HepG2 (cell line): Measurements from ENCODE around the gene APRT. TPM values are rescaled to one million over a fixed set of nuclear protein-coding genes. Genes with fewer than 3 reads are reported as not detected.

Source experiments
- CEBPG ChIP-seq: IDR thresholded peaks from 2 replicates; pipeline ENCODE4 v1.6.1; 2016
- FUBP1 ChIP-seq: sonication (generic); formaldehyde crosslinking; IDR thresholded peaks from 2 replicates; pipeline ENCODE4 v1.5.1; 2020; ENCODE audit warnings: missing genetic modification reagents, mild to moderate bottlenecking, borderline replicate concordance
- HDAC6 ChIP-seq: fragments of 200-600 bp; sonication (generic); IDR thresholded peaks from 2 replicates; pipeline ENCODE4 v1.7.0; 2017; ENCODE audit warnings: mild to moderate bottlenecking, antibody characterized with exemption, low read length, low read depth
- NR1H2 ChIP-seq: sonication (generic); formaldehyde crosslinking; IDR thresholded peaks from 2 replicates; pipeline ENCODE4 v1.8.1; 2022; ENCODE audit warnings: low read depth, missing genetic modification reagents, borderline replicate concordance
- SNAPC4 ChIP-seq: sonication (generic); formaldehyde crosslinking; IDR thresholded peaks from 2 replicates; pipeline ENCODE4 v1.4.0; 2020; ENCODE audit warnings: mild to moderate bottlenecking, missing genetic modification reagents
- SRSF4 ChIP-seq: fragments of 200-400 bp; formaldehyde crosslinking; IDR thresholded peaks from one replicate; pipeline ENCODE4 v1.6.1; 2018; ENCODE audit warnings: mild to moderate bottlenecking, low read depth, low read length, moderate library complexity; ENCODE audit not compliant: poor library complexity, severe bottlenecking
- TBX3 ChIP-seq: fragments of 450-650 bp; IDR thresholded peaks from 2 replicates; pipeline ENCODE4 v1.6.1; 2017; ENCODE audit warnings: antibody characterized with exemption, mild to moderate bottlenecking, inconsistent platforms, borderline replicate concordance
- ZFYVE20 ChIP-seq: sonication (generic); formaldehyde crosslinking; IDR thresholded peaks from 2 replicates; pipeline ENCODE4 v1.8.0; 2023; ENCODE audit warnings: low read depth, mild to moderate bottlenecking, moderate library complexity, missing genetic modification reagents, borderline replicate concordance
- ZNF33A ChIP-seq: sonication (generic); formaldehyde crosslinking; IDR thresholded peaks from 2 replicates; pipeline ENCODE4 v1.5.1; 2020; ENCODE audit warnings: missing genetic modification reagents, mild to moderate bottlenecking, moderate library complexity, borderline replicate concordance
- ZNF776 ChIP-seq: sonication (generic); formaldehyde crosslinking; IDR thresholded peaks from 2 replicates; pipeline ENCODE4 v1.4.0; 2020; ENCODE audit warnings: mild to moderate bottlenecking, missing genetic modification reagents
- polyA plus RNA-seq, 8 experiments: library from polyadenylated mRNA; depleted of rRNA in 3 of 8; stranded (reverse) in 7 of 8; unstranded in 1 of 8; fragments of >200 nt; fragmentation: Illumina TruSeq in 4 of 8; extraction: Trizol in 4 of 8; gene quantifications; 2 replicates each; pipeline versions ENCODE4 v1.2.1 to v1.2.3, GENCODE V29; 2011 to 2016; ENCODE audit warnings: low read depth in 4 of 8, missing spikeins in 1 of 8, mixed read lengths in 1 of 8; ENCODE audit not compliant: insufficient read depth in 1 of 8
- total RNA-seq, 5 experiments: library from RNA; depleted of rRNA; stranded (reverse); fragments of >200 nt; fragmentation: Illumina TruSeq; extraction: Trizol; gene quantifications; 2 replicates each; pipeline ENCODE4 v1.2.3, GENCODE V29; 2016; ENCODE audit warnings: low read depth in 1 of 5
- TF ChIP-seq, protein P1 (sequence below): sonication (generic); formaldehyde crosslinking; IDR thresholded peaks from 2 replicates; pipeline ENCODE4 v1.4.0; 2020; ENCODE audit warnings: missing genetic modification reagents
- TF ChIP-seq, protein P2 (sequence below), 2 experiments: sonication (generic) in 1 of 2; formaldehyde crosslinking in 1 of 2; IDR thresholded peaks; 2 replicates each; pipeline versions ENCODE4 v1.4.0 to v1.6.1; 2018 to 2020; ENCODE audit warnings: missing genetic modification reagents in 2 of 2, borderline replicate concordance in 1 of 2, low read depth in 1 of 2, mild to moderate bottlenecking in 1 of 2, missing biosample characterization in 1 of 2

APRT gene
- total and polyA plus RNA-seq, 2 of the 13 experiments (the other 11 are each of a cell fraction or from before 2014, with no cell fraction given) = 155 to 242 TPM

GRCh38 chr16:88811769-88812512 lies at the start of gene APRT (continued):
- TF ChIP-seq, protein P1, sequence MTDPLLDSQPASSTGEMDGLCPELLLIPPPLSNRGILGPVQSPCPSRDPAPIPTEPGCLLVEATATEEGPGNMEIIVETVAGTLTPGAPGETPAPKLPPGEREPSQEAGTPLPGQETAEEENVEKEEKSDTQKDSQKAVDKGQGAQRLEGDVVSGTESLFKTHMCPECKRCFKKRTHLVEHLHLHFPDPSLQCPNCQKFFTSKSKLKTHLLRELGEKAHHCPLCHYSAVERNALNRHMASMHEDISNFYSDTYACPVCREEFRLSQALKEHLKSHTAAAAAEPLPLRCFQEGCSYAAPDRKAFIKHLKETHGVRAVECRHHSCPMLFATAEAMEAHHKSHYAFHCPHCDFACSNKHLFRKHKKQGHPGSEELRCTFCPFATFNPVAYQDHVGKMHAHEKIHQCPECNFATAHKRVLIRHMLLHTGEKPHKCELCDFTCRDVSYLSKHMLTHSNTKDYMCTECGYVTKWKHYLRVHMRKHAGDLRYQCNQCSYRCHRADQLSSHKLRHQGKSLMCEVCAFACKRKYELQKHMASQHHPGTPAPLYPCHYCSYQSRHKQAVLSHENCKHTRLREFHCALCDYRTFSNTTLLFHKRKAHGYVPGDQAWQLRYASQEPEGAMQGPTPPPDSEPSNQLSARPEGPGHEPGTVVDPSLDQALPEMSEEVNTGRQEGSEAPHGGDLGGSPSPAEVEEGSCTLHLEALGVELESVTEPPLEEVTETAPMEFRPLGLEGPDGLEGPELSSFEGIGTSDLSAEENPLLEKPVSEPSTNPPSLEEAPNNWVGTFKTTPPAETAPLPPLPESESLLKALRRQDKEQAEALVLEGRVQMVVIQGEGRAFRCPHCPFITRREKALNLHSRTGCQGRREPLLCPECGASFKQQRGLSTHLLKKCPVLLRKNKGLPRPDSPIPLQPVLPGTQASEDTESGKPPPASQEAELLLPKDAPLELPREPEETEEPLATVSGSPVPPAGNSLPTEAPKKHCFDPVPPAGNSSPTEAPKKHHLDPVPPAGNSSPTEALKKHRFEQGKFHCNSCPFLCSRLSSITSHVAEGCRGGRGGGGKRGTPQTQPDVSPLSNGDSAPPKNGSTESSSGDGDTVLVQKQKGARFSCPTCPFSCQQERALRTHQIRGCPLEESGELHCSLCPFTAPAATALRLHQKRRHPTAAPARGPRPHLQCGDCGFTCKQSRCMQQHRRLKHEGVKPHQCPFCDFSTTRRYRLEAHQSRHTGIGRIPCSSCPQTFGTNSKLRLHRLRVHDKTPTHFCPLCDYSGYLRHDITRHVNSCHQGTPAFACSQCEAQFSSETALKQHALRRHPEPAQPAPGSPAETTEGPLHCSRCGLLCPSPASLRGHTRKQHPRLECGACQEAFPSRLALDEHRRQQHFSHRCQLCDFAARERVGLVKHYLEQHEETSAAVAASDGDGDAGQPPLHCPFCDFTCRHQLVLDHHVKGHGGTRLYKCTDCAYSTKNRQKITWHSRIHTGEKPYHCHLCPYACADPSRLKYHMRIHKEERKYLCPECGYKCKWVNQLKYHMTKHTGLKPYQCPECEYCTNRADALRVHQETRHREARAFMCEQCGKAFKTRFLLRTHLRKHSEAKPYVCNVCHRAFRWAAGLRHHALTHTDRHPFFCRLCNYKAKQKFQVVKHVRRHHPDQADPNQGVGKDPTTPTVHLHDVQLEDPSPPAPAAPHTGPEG (CRISPR knock-in tag) = peak; percentile 74; the same call in 1 of the 2 replicates
- TF ChIP-seq NR1H2 (CRISPR knock-in tag) (peak; percentile 74), HDAC6 (no peak), FUBP1 (peak; percentile 10; the same call in 1 of the 2 replicates), TBX3 (no peak), ZFYVE20 (CRISPR knock-in tag) (no peak; the same call in 1 of the 2 replicates), ZNF33A (no peak), SNAPC4 (no peak), CEBPG (no peak), SRSF4 (no peak), ZNF776 (CRISPR knock-in tag) (peak; percentile 90)
- TF ChIP-seq, protein P2, sequence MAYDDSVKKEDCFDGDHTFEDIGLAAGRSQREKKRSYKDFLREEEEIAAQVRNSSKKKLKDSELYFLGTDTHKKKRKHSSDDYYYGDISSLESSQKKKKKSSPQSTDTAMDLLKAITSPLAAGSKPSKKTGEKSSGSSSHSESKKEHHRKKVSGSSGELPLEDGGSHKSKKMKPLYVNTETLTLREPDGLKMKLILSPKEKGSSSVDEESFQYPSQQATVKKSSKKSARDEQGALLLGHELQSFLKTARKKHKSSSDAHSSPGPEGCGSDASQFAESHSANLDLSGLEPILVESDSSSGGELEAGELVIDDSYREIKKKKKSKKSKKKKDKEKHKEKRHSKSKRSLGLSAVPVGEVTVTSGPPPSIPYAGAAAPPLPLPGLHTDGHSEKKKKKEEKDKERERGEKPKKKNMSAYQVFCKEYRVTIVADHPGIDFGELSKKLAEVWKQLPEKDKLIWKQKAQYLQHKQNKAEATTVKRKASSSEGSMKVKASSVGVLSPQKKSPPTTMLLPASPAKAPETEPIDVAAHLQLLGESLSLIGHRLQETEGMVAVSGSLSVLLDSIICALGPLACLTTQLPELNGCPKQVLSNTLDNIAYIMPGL (CRISPR knock-in tag; IDR thresholded peaks at IDR 0.05; ENCODE audit: borderline replicate concordance in 1 of 2, low read depth in 1 of 2) = peak; percentile 70 to 97; a peak in 3 of 4 replicates
